Heart right ventricle (tissue), 16 donors: ENCODE data around the gene CCND3. TPM values are rescaled to one million over a fixed set of nuclear protein-coding genes. Genes with fewer than 3 reads are reported as not detected.

Experiments
- ATAC-seq, 8 donors: fragments of 200-7000 bp; cut with Tn5 transposase; one replicate each; pipeline ENCODE4 v1.9.1; 2020; ENCODE audit warnings: mild to moderate bottlenecking in 8 of 8, moderate library complexity in 8 of 8, moderate number of reproducible peaks in 1 of 8
- DNase-seq, 2 donors: peaks; one replicate each; pipeline ENCODE4 v3.0.0-alpha.2; 2020
- H3K27ac ChIP-seq, 10 donors: fragments of 200-600 bp; sonication (generic) in 2 of 10; one replicate each; pipeline versions ENCODE4 v1.5.0 to v1.8.0; 2020 to 2022; ENCODE audit warnings: mild to moderate bottlenecking in 3 of 10
- H3K27me3 ChIP-seq, 7 donors: fragments of 200-600 bp; one replicate each; pipeline ENCODE4 v1.8.0; 2021 to 2022; ENCODE audit warnings: mild to moderate bottlenecking in 2 of 7
- H3K36me3 ChIP-seq, 9 donors: fragments of 200-600 bp; sonication (generic) in 1 of 9; one replicate each; pipeline versions ENCODE4 v1.5.0 to v1.8.0; 2020 to 2022; ENCODE audit warnings: mild to moderate bottlenecking in 2 of 9
- H3K4me1 ChIP-seq, 9 donors: fragments of 200-600 bp; sonication (generic) in 1 of 9; one replicate each; pipeline versions ENCODE4 v1.5.0 to v1.8.0; 2020 to 2022; ENCODE audit warnings: mild to moderate bottlenecking in 4 of 9
- H3K4me3 ChIP-seq, 10 donors: fragments of 200-600 bp; sonication (generic) in 2 of 10; one replicate each; pipeline versions ENCODE4 v1.5.0 to v1.8.0; 2020 to 2022; ENCODE audit warnings: mild to moderate bottlenecking in 7 of 10, moderate library complexity in 2 of 10
- H3K9me3 ChIP-seq, 11 donors: fragments of 200-600 bp in 10 of 11; sonication (generic) in 2 of 11; one replicate each; pipeline versions ENCODE4 v1.5.0 to v1.8.0; 2013 to 2022; ENCODE audit warnings: mild to moderate bottlenecking in 2 of 11, control low read depth in 1 of 11, moderate library complexity in 1 of 11
- WGBS, 2 donors: extraction: QIAGEN DNeasy Blood & Tissue Kit; methylation state at CpG; one replicate each; pipeline ENCODE4 v1.1.7; 2013; ENCODE audit warnings: inconsistent platforms in 1 of 2; 5-methylcytosine and 5-hydroxymethylcytosine counted together
- intact Hi-C, 10 donors: fragments of 100-400 bp; cut with DNase I; formaldehyde crosslinking; loops; one replicate each; pipeline versions ENCODE4 v1.11.1 to v1.14.2; 2022
- polyA plus RNA-seq, 2 donors: library from polyadenylated mRNA; stranded (reverse); fragments of 200-250 nt; gene quantifications; one replicate each; pipeline ENCODE4 v1.2.3, GENCODE V29; 2013
- total RNA-seq, 10 donors: library from RNA; stranded (reverse); fragmentation: NEBNext Ultra II Directional in 3 of 10; extraction: Animal tissue kit (Norgen Biotek cat#: 25700) in 3 of 10; gene quantifications; one replicate each; pipeline versions ENCODE4 v1.2.1 to v1.2.4, GENCODE V29; 2021 to 2023
- TF ChIP-seq, protein P1 (sequence below), 9 donors: fragments of 200-600 bp; sonication (generic) in 2 of 9; IDR thresholded peaks; one replicate each; pipeline versions ENCODE4 v1.5.0 to v1.8.0; 2021 to 2022; ENCODE audit warnings: antibody characterized with exemption in 9 of 9, mild to moderate bottlenecking in 5 of 9, moderate library complexity in 1 of 9
- donor health status: Arrhythmogenic right ventricular cardiomyopathy.
- donor health status: ischemic (EF 13 %, LVEDD 7.1; RV severe dilation, severe dysfunction).
- donor health status: healthy with polysubstance abuse.
- donor health status: DM: no; HTN: yes; CAD: no.
- donor health status: DM: no; HTN: no; CAD: no.
- donor health status: ischemic (EF 25% LVEDD 6.9; RV normal size, moderate dysfunction).
- donor health status: ischemic (EF 25% LVEDD 5.7; RV mildly dilated, moderate dysfunction).
- donor health status: healthy.
- donor health status: DM: yes; HTN: yes; CAD: no.
- donor health status: Ischemic cardiomyopathy.
- donor health status: ischemic (EF 35%, LVEDD 5.7; RV mildly dilated, moderate dysfunction).
- donor health status: nonischemic (EF 11% LVEDD 7.7; RV severe dilation, severe dysfunction).
- donor health status: DM: yes; HTN: yes; CAD: no.
- donor health status: PGD.
- donor health status: ischemic (EF 29% LVEDD 5.4; RV normal size, mild dysfunction).
- donor health status: nonischemic (EF 23%, LVEDD 6.1; RV moderate dilation, normal function).

CCND3 gene
- total and polyA plus RNA-seq, 12 donors = 29.6 to 77.3 (median 39.4) TPM

DNA sequence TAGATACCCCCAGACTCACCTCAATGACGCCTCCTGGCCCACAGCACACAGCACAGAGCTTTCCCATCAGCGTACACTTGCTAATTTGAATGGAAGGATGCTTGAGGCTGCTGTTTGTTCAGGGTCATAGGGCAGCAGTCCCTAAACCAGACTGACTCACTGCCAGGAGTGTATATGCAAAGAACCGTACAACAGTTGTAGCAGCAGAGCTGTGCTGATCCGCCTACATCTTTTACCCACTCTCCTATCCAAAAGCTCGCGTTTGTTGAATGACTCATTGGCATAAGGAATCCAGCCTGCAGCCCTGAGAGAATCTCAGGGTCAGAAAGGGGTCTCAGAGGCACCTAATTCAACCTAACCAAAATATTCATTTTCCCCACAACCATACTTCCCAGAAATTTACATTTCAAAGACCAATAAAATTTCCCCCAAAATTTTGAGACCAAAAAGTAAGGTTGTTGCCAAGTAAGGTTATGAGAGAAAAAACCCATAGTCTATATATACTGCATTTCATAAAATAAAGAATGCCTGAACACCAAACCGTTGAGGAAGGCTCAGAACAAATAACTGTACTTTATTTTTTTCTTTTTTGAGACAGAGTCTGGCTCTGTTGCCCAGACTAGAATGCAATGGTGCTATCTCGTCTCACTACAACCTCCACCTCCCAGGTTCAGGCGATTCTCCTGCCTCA is 35.3 kb upstream of the CCND3 start:
- H3K27ac ChIP-seq = no peak overlapping the region
- no peak overlapping the region for H3K4me3 ChIP-seq
- DNase-seq (no peak), ATAC-seq (no peak)
- peaks cover 0 to 5% (median 0%) of the 10 kb centered on the region in 11 donors for H3K9me3 ChIP-seq
- intact Hi-C loops = no loop called here
- H3K4me1 ChIP-seq = peaks cover 0 to 20% (median 0%) of the 10 kb centered on the region in 9 donors
- no peaks in the 10 kb centered on the region for H3K27me3 ChIP-seq
- TF ChIP-seq, protein P1, sequence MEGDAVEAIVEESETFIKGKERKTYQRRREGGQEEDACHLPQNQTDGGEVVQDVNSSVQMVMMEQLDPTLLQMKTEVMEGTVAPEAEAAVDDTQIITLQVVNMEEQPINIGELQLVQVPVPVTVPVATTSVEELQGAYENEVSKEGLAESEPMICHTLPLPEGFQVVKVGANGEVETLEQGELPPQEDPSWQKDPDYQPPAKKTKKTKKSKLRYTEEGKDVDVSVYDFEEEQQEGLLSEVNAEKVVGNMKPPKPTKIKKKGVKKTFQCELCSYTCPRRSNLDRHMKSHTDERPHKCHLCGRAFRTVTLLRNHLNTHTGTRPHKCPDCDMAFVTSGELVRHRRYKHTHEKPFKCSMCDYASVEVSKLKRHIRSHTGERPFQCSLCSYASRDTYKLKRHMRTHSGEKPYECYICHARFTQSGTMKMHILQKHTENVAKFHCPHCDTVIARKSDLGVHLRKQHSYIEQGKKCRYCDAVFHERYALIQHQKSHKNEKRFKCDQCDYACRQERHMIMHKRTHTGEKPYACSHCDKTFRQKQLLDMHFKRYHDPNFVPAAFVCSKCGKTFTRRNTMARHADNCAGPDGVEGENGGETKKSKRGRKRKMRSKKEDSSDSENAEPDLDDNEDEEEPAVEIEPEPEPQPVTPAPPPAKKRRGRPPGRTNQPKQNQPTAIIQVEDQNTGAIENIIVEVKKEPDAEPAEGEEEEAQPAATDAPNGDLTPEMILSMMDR (IDR thresholded peaks at IDR 0.05) = no peak
- H3K36me3 ChIP-seq = no peaks in the 10 kb centered on the region
- 71 to 76% methylated on average over 9 of the region's 9 CpGs for WGBS, 2 donors

DNA sequence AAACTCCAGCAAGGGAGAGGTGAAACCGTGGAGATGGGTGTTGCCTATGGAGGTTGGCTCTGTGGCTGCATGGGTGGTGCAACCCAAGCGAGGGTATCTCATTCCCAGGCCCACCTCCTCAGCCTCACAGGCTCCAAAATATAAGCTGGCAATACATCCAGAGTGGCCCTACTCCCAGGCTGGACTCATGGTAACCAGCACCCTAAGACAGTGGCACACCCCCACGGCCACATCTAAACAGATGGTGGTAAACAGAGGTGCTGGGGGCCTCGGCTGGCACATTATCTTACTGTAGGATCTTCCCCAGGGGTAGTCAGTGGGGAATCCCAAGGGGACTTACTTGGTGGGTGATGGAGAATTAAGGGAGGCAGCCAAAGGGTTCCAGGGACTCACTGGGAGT is 33.7 kb upstream of the CCND3 start:
- ATAC-seq (no peak), DNase-seq (no peak)
- Histone ChIP-seq H3K36me3 (no peaks in the 10 kb centered on the region), H3K27me3 (no peaks in the 10 kb centered on the region), H3K27ac (no peak overlapping the region), H3K9me3 (no peaks in the 10 kb centered on the region), H3K4me1 (peaks cover 0 to 25% (median 6%) of the 10 kb centered on the region in 9 donors), H3K4me3 (no peak overlapping the region)
- TF ChIP-seq, protein P1 (IDR thresholded peaks at IDR 0.05) = no peak
- WGBS, 2 donors = 89 to 92% methylated on average over 4 of the region's 4 CpGs
- intact Hi-C loops = no loop called here

DNA sequence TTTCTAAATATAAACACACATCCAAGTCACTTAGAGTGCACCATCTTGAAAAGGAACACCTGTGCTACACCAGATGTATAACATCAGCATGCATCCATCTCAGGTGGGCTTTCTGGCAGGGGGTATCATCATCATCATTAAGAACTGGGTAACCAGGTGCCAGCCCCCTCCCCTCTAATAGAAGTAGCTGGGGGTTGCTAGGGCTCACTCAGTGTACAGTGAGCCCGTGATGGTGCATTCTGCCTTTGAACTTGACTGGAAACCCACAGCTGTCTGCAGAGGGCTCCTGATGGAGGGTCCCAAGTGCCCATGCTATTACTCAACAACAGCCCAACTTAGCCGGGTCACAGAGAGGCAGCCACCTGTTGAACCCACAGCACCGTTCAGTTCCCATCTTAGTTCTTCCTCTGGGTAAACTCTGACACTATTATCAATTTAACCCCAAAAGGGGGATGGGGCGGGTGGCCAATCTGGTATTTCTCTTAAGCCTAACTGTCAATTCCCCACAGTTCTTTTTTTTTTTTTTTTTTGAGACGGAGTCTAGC is 32.7 kb upstream of the CCND3 start:
- TF ChIP-seq, protein P1 (IDR thresholded peaks at IDR 0.05) = no peak
- DNase-seq = no peak
- H3K36me3 ChIP-seq = no peaks in the 10 kb centered on the region
- H3K9me3 ChIP-seq = no peaks in the 10 kb centered on the region
- WGBS, 2 donors = 93% methylated on average over 4 to 5 of the region's 5 CpGs
- intact Hi-C loops = loop anchor here in 1 of 10 donors (5.0 kb wide), 1 partner anchor 33 kb away; no protein-coding TSS in a partner anchor
- no peak overlapping the region for H3K4me3 ChIP-seq
- no peak overlapping the region for H3K27ac ChIP-seq
- no peak for ATAC-seq
- H3K4me1 ChIP-seq = peaks cover 0 to 28% (median 10%) of the 10 kb centered on the region in 9 donors
- H3K27me3 ChIP-seq = no peaks in the 10 kb centered on the region

DNA sequence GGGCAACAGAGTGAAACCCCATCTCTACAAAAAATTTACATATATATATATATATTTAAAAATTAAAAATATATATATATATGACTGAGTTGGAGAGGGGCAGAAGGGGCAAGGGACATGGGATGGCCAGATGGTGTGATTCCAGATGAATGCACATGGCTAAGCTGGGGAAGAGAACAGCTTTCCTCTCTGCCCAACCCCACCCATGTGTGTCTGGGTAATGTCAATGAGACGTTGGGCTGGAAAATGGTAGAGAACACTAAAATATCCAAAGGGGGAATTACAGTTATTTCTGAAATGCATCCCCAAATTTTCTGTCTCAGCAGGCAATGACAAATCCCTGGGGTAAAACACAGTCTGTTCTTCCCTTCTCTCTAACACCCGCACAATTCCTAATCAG is 31.2 kb upstream of the CCND3 start:
- WGBS, 2 donors = 50 to 63% methylated on average over 2 of the region's 2 CpGs
- TF ChIP-seq, protein P1 (IDR thresholded peaks at IDR 0.05) = no peak
- Histone ChIP-seq H3K36me3 (no peaks in the 10 kb centered on the region), H3K27ac (no peak overlapping the region), H3K27me3 (no peaks in the 10 kb centered on the region), H3K9me3 (no peaks in the 10 kb centered on the region), H3K4me3 (no peak overlapping the region), H3K4me1 (peaks cover 0 to 30% (median 10%) of the 10 kb centered on the region in 9 donors)
- intact Hi-C loops = loop anchor here in 1 of 10 donors (5.0 kb wide), 1 partner anchor 34 kb away; no protein-coding TSS in a partner anchor
- DNase-seq (no peak), ATAC-seq (no peak)
